Spleen (tissue), 7 donors: ENCODE measurements around the gene ANKRD6.

Experiments used
- POLR2A ChIP-seq, 3 donors: fragments of 450-650 bp; IDR thresholded peaks; one replicate each; pipeline ENCODE4 v1.5.1; 2017; ENCODE audit warnings: antibody characterized with exemption in 3 of 3, mild to moderate bottlenecking in 1 of 3
- POLR2AphosphoS5 ChIP-seq, 3 donors: sonication (generic); formaldehyde crosslinking; IDR thresholded peaks; one replicate each; pipeline ENCODE4 v1.5.1; 2017; ENCODE audit warnings: antibody characterized with exemption in 3 of 3
- TF ChIP-seq, protein P1 (sequence below), 11 experiments: fragments of 200-600 bp in 7 of 11; fragments of 450-650 bp in 4 of 11; sonication (generic) in 4 of 11; IDR thresholded peaks in 8 of 11; conservative IDR thresholded peaks in 3 of 11; 1 replicate in 7 of 11; 2 replicates in 4 of 11; pipeline versions ENCODE4 v1.4.0 to v1.8.0; 2016 to 2021; ENCODE audit warnings: antibody characterized with exemption in 11 of 11, inconsistent platforms in 4 of 11, mild to moderate bottlenecking in 1 of 11
- donor health status: DM: no; HTN: no; CAD: no; lungs with moderate emphysema.
- donor health status: DM: no; HTN: no; CAD: no.
- donor health status: DM: no; HTN: no; CAD: no.

DNA sequence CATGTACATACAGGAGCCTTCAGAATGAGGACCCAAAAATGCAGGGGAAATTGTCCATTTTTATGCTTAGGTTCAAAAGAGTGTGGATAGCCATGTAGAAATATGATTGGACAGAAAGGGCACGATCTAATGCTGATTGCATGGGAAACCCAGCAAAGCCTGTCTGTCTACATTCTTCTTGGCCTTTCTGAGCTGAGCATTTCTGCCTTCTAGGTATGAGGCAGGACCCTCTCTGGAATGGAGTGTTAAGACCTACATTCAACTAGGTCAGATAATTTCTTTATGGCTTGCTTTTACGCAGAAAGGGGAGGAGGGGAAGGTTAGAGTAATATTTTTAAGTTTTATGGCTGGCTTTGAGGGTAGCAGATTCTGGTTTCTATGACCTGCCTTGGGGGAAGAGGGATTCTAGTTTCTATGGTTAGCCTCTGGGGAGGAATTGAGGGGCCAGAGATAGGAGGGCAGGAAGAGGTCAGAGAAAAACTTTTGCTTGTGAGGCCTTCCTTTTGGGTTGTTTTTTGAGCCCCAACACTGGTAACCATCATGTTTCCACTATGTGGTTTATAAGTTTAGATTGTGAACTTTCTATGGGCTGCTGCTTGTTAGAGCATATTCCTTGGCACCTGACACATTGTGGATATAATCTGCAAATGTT, 142.1 kb downstream of the ANKRD6 start:
- TF ChIP-seq, protein P1, sequence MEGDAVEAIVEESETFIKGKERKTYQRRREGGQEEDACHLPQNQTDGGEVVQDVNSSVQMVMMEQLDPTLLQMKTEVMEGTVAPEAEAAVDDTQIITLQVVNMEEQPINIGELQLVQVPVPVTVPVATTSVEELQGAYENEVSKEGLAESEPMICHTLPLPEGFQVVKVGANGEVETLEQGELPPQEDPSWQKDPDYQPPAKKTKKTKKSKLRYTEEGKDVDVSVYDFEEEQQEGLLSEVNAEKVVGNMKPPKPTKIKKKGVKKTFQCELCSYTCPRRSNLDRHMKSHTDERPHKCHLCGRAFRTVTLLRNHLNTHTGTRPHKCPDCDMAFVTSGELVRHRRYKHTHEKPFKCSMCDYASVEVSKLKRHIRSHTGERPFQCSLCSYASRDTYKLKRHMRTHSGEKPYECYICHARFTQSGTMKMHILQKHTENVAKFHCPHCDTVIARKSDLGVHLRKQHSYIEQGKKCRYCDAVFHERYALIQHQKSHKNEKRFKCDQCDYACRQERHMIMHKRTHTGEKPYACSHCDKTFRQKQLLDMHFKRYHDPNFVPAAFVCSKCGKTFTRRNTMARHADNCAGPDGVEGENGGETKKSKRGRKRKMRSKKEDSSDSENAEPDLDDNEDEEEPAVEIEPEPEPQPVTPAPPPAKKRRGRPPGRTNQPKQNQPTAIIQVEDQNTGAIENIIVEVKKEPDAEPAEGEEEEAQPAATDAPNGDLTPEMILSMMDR (IDR thresholded peaks at IDR 0.05 in 8 of 11, conservative IDR thresholded peaks at IDR 0.05 in 3 of 11): no peak
- no peak for TF ChIP-seq POLR2AphosphoS5 (IDR thresholded peaks at IDR 0.05)
- TF ChIP-seq POLR2A (IDR thresholded peaks at IDR 0.05): no peak
